WTC11 (cell line): Measurements from ENCODE around the gene LTBP3. TPM values are rescaled to one million over a fixed set of nuclear protein-coding genes. Genes with fewer than 3 reads are reported as not detected.

Experiments
- ATF1 ChIP-seq: sonication (generic); formaldehyde crosslinking; IDR thresholded peaks from 2 replicates; pipeline ENCODE4 v1.8.1; 2023; ENCODE audit warnings: mild to moderate bottlenecking, moderate library complexity, missing genetic modification reagents
- CREB1 ChIP-seq: sonication (generic); formaldehyde crosslinking; IDR thresholded peaks from 2 replicates; pipeline ENCODE4 v1.8.0; 2023; ENCODE audit warnings: mild to moderate bottlenecking, missing genetic modification reagents
- ESRRA ChIP-seq: sonication (generic); formaldehyde crosslinking; IDR thresholded peaks from 2 replicates; pipeline ENCODE4 v1.8.1; 2022; ENCODE audit warnings: mild to moderate bottlenecking, missing genetic modification reagents, borderline replicate concordance
- FOXJ3 ChIP-seq: sonication (generic); formaldehyde crosslinking; IDR thresholded peaks from 2 replicates; pipeline ENCODE4 v1.9.0; 2021; ENCODE audit warnings: missing genetic modification reagents, mild to moderate bottlenecking, borderline replicate concordance
- FOXP1 ChIP-seq: sonication (generic); formaldehyde crosslinking; IDR thresholded peaks from 2 replicates; pipeline ENCODE4 v1.8.0; 2022; ENCODE audit warnings: missing genetic modification reagents, mild to moderate bottlenecking, moderate library complexity, borderline replicate concordance
- GTF2I ChIP-seq: fragments of 250-450 bp; sonication (Bioruptor Pico); conservative IDR thresholded peaks from 2 replicates; pipeline ENCODE4 v1.4.0; 2021; ENCODE audit warnings: mild to moderate bottlenecking
- HMGA2 ChIP-seq: fragments of 250-450 bp; sonication (Bioruptor Pico); IDR thresholded peaks from 2 replicates; pipeline ENCODE4 v1.4.0; 2021; ENCODE audit warnings: mild to moderate bottlenecking, moderate library complexity
- JAZF1 ChIP-seq: fragments of 250-450 bp; sonication (Bioruptor Pico); IDR thresholded peaks from 2 replicates; pipeline ENCODE4 v1.9.0; 2021; ENCODE audit warnings: moderate library complexity, mild to moderate bottlenecking, inconsistent platforms
- JUN ChIP-seq: sonication (generic); formaldehyde crosslinking; IDR thresholded peaks from 2 replicates; pipeline ENCODE4 v1.8.0; 2023; ENCODE audit warnings: mild to moderate bottlenecking, missing genetic modification reagents
- MYBL2 ChIP-seq: sonication (generic); formaldehyde crosslinking; IDR thresholded peaks from 2 replicates; pipeline ENCODE4 v1.8.1; 2023; ENCODE audit warnings: mild to moderate bottlenecking, moderate library complexity, missing genetic modification reagents
- NR1H2 ChIP-seq: sonication (generic); formaldehyde crosslinking; IDR thresholded peaks from 2 replicates; pipeline ENCODE4 v1.9.0; 2021; ENCODE audit warnings: mild to moderate bottlenecking, moderate library complexity, missing genetic modification reagents
- RELA ChIP-seq: sonication (generic); formaldehyde crosslinking; IDR thresholded peaks from 2 replicates; pipeline ENCODE4 v1.8.1; 2022; ENCODE audit warnings: missing genetic modification reagents, mild to moderate bottlenecking, borderline replicate concordance
- RORB ChIP-seq: fragments of 250-450 bp; sonication (Bioruptor Pico); IDR thresholded peaks from 2 replicates; pipeline ENCODE4 v1.9.0; 2021; ENCODE audit warnings: mild to moderate bottlenecking
- SMAD4 ChIP-seq: sonication (generic); formaldehyde crosslinking; IDR thresholded peaks from 2 replicates; pipeline ENCODE4 v1.8.0; 2022; ENCODE audit warnings: mild to moderate bottlenecking, missing genetic modification reagents
- TEAD1 ChIP-seq: sonication (generic); formaldehyde crosslinking; IDR thresholded peaks from 2 replicates; pipeline ENCODE4 v1.8.0; 2022; ENCODE audit warnings: mild to moderate bottlenecking, missing genetic modification reagents
- TEAD4 ChIP-seq: sonication (generic); formaldehyde crosslinking; IDR thresholded peaks from 2 replicates; pipeline ENCODE4 v1.8.0; 2022; ENCODE audit warnings: mild to moderate bottlenecking, missing genetic modification reagents
- TP53 ChIP-seq: sonication (generic); formaldehyde crosslinking; IDR thresholded peaks from 2 replicates; pipeline ENCODE4 v1.8.1; 2023; ENCODE audit warnings: mild to moderate bottlenecking, missing genetic modification reagents
- ZNF138 ChIP-seq: sonication (generic); formaldehyde crosslinking; conservative IDR thresholded peaks from 2 replicates; pipeline ENCODE4 v1.8.1; 2022; ENCODE audit warnings: mild to moderate bottlenecking, moderate library complexity, missing genetic modification reagents
- ZNF416 ChIP-seq: fragments of 250-450 bp; sonication (Bioruptor Pico); IDR thresholded peaks from 2 replicates; pipeline ENCODE4 v1.9.0; 2021; ENCODE audit warnings: mild to moderate bottlenecking, inconsistent platforms
- total RNA-seq: library from RNA; stranded (reverse); gene quantifications from 3 replicates; pipeline ENCODE4 v1.2.3, GENCODE V29; 2021
- TF ChIP-seq, protein P1 (sequence below): sonication (generic); formaldehyde crosslinking; IDR thresholded peaks from 2 replicates; pipeline ENCODE4 v1.8.0; 2022; ENCODE audit warnings: mild to moderate bottlenecking, missing genetic modification reagents
- TF ChIP-seq, protein P2 (sequence below): fragments of 250-450 bp; sonication (Bioruptor Pico); IDR thresholded peaks from 2 replicates; pipeline ENCODE4 v2.1.2; 2022; ENCODE audit warnings: mild to moderate bottlenecking, moderate library complexity
- TF ChIP-seq, protein P3 (sequence below): sonication (generic); formaldehyde crosslinking; IDR thresholded peaks from 2 replicates; pipeline ENCODE4 v1.8.1; 2023; ENCODE audit warnings: mild to moderate bottlenecking, missing genetic modification reagents, moderate library complexity
- TF ChIP-seq, protein P4 (sequence below): sonication (generic); formaldehyde crosslinking; IDR thresholded peaks from 2 replicates; pipeline ENCODE4 v1.8.0; 2023; ENCODE audit warnings: missing genetic modification reagents, mild to moderate bottlenecking, borderline replicate concordance
- TF ChIP-seq, protein P5 (sequence below): sonication (generic); formaldehyde crosslinking; IDR thresholded peaks from 2 replicates; pipeline ENCODE4 v1.8.1; 2023; ENCODE audit warnings: mild to moderate bottlenecking, missing genetic modification reagents, moderate library complexity
- TF ChIP-seq, protein P6 (sequence below): sonication (generic); formaldehyde crosslinking; IDR thresholded peaks from 2 replicates; pipeline ENCODE4 v1.8.1; 2023; ENCODE audit warnings: mild to moderate bottlenecking, missing genetic modification reagents
- TF ChIP-seq, protein P7 (sequence below): sonication (generic); formaldehyde crosslinking; IDR thresholded peaks from 2 replicates; pipeline ENCODE4 v1.8.1; 2022; ENCODE audit warnings: mild to moderate bottlenecking, moderate library complexity, missing genetic modification reagents
- TF ChIP-seq, protein P8 (sequence below): sonication (generic); formaldehyde crosslinking; IDR thresholded peaks from 2 replicates; pipeline ENCODE4 v1.8.0; 2022; ENCODE audit warnings: mild to moderate bottlenecking, missing genetic modification reagents

The LTBP3 gene
- total RNA-seq, 1 experiment from 2014 or later = 20.7 TPM

DNA sequence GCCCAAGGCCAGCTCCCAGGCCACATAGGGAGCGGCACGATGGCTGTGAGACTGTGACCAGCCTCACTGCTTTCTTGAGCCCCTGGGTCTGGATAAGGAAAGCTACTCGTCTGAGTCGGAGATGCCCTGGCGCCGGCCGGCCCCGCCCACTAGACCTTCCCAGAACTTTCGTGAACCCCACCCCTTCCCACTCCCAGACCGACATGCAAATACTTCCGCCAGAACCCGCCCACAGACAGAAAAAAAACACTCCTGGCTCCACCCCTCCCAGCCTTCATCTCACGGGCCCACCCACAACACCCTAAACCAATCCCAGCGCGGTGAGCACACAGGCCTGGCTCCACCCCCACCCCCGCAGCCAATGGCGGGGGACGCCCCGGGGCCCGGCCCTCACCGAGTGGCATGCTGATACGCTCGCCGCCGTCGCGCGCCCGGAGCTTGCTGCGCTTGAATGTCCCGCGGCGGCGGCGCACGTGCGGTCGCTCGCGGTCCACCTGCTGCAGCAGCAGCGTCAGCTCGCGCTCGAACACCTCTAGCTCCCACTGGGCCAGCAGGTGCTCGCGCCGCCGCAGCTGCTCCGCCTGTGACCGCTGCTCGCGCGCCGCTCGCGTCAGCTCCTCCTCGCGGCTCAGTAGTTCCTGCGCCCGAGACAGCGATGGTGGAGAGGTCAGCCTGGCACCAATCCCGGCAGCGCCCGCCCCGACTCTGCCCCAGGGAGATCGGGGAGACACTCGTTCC is 48.9 kb upstream of the LTBP3 start (continued):
- peak; percentile 98 for TF ChIP-seq ATF1 (CRISPR knock-in tag)
- peak; percentile 98 for TF ChIP-seq ZNF138 (CRISPR knock-in tag)
- peak; percentile 90 for TF ChIP-seq TEAD4 (CRISPR knock-in tag)
- TF ChIP-seq, protein P1, sequence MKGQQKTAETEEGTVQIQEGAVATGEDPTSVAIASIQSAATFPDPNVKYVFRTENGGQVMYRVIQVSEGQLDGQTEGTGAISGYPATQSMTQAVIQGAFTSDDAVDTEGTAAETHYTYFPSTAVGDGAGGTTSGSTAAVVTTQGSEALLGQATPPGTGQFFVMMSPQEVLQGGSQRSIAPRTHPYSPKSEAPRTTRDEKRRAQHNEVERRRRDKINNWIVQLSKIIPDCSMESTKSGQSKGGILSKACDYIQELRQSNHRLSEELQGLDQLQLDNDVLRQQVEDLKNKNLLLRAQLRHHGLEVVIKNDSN (CRISPR knock-in tag) = peak; percentile 88
- no peak for TF ChIP-seq ZNF416 (CRISPR knock-in tag)
- 0 out of 2 replicates have a peak, but pooled peaks have one; percentile 40 for TF ChIP-seq FOXJ3 (CRISPR knock-in tag)
- peak; percentile 99 for TF ChIP-seq FOXP1 (CRISPR knock-in tag)
- TF ChIP-seq, protein P2, sequence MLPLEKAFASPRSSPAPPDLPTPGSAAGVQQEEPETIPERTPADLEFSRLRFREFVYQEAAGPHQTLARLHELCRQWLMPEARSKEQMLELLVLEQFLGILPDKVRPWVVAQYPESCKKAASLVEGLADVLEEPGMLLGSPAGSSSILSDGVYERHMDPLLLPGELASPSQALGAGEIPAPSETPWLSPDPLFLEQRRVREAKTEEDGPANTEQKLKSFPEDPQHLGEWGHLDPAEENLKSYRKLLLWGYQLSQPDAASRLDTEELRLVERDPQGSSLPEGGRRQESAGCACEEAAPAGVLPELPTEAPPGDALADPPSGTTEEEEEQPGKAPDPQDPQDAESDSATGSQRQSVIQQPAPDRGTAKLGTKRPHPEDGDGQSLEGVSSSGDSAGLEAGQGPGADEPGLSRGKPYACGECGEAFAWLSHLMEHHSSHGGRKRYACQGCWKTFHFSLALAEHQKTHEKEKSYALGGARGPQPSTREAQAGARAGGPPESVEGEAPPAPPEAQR (CRISPR knock-in tag) = no peak
- 0 out of 2 replicates have a peak, but pooled peaks have one; percentile 20 for TF ChIP-seq SMAD4 (CRISPR knock-in tag)
- no peak for TF ChIP-seq RORB (CRISPR knock-in tag)
- peak; percentile 98 for TF ChIP-seq CREB1 (CRISPR knock-in tag)
- TF ChIP-seq, protein P3, sequence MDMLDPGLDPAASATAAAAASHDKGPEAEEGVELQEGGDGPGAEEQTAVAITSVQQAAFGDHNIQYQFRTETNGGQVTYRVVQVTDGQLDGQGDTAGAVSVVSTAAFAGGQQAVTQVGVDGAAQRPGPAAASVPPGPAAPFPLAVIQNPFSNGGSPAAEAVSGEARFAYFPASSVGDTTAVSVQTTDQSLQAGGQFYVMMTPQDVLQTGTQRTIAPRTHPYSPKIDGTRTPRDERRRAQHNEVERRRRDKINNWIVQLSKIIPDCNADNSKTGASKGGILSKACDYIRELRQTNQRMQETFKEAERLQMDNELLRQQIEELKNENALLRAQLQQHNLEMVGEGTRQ (CRISPR knock-in tag) = peak; percentile 67
- TF ChIP-seq, protein P4, sequence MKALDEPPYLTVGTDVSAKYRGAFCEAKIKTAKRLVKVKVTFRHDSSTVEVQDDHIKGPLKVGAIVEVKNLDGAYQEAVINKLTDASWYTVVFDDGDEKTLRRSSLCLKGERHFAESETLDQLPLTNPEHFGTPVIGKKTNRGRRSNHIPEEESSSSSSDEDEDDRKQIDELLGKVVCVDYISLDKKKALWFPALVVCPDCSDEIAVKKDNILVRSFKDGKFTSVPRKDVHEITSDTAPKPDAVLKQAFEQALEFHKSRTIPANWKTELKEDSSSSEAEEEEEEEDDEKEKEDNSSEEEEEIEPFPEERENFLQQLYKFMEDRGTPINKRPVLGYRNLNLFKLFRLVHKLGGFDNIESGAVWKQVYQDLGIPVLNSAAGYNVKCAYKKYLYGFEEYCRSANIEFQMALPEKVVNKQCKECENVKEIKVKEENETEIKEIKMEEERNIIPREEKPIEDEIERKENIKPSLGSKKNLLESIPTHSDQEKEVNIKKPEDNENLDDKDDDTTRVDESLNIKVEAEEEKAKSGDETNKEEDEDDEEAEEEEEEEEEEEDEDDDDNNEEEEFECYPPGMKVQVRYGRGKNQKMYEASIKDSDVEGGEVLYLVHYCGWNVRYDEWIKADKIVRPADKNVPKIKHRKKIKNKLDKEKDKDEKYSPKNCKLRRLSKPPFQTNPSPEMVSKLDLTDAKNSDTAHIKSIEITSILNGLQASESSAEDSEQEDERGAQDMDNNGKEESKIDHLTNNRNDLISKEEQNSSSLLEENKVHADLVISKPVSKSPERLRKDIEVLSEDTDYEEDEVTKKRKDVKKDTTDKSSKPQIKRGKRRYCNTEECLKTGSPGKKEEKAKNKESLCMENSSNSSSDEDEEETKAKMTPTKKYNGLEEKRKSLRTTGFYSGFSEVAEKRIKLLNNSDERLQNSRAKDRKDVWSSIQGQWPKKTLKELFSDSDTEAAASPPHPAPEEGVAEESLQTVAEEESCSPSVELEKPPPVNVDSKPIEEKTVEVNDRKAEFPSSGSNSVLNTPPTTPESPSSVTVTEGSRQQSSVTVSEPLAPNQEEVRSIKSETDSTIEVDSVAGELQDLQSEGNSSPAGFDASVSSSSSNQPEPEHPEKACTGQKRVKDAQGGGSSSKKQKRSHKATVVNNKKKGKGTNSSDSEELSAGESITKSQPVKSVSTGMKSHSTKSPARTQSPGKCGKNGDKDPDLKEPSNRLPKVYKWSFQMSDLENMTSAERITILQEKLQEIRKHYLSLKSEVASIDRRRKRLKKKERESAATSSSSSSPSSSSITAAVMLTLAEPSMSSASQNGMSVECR (CRISPR knock-in tag) = peak; percentile 98
- peak; percentile 99 for TF ChIP-seq TEAD1 (CRISPR knock-in tag)
- no peak for TF ChIP-seq GTF2I (CRISPR knock-in tag)
- TF ChIP-seq MYBL2 (CRISPR knock-in tag) = peak; percentile 99
- TF ChIP-seq, protein P5, sequence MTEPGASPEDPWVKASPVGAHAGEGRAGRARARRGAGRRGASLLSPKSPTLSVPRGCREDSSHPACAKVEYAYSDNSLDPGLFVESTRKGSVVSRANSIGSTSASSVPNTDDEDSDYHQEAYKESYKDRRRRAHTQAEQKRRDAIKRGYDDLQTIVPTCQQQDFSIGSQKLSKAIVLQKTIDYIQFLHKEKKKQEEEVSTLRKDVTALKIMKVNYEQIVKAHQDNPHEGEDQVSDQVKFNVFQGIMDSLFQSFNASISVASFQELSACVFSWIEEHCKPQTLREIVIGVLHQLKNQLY (CRISPR knock-in tag) = peak; percentile 98
- TF ChIP-seq, protein P6, sequence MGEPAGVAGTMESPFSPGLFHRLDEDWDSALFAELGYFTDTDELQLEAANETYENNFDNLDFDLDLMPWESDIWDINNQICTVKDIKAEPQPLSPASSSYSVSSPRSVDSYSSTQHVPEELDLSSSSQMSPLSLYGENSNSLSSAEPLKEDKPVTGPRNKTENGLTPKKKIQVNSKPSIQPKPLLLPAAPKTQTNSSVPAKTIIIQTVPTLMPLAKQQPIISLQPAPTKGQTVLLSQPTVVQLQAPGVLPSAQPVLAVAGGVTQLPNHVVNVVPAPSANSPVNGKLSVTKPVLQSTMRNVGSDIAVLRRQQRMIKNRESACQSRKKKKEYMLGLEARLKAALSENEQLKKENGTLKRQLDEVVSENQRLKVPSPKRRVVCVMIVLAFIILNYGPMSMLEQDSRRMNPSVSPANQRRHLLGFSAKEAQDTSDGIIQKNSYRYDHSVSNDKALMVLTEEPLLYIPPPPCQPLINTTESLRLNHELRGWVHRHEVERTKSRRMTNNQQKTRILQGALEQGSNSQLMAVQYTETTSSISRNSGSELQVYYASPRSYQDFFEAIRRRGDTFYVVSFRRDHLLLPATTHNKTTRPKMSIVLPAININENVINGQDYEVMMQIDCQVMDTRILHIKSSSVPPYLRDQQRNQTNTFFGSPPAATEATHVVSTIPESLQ = 0 out of 2 replicates have a peak, but pooled peaks have one; percentile 68
- no peak for TF ChIP-seq HMGA2 (CRISPR knock-in tag)
- TF ChIP-seq JUN = peak; percentile 97
- peak; percentile 98 for TF ChIP-seq ESRRA (CRISPR knock-in tag)
- 0 out of 2 replicates have a peak, but pooled peaks have one; percentile 49 for TF ChIP-seq NR1H2 (CRISPR knock-in tag)
- TF ChIP-seq JAZF1 (CRISPR knock-in tag) = no peak
- peak; percentile 99 for TF ChIP-seq TP53
- peak; percentile 99 for TF ChIP-seq RELA (CRISPR knock-in tag)
- TF ChIP-seq, protein P7, sequence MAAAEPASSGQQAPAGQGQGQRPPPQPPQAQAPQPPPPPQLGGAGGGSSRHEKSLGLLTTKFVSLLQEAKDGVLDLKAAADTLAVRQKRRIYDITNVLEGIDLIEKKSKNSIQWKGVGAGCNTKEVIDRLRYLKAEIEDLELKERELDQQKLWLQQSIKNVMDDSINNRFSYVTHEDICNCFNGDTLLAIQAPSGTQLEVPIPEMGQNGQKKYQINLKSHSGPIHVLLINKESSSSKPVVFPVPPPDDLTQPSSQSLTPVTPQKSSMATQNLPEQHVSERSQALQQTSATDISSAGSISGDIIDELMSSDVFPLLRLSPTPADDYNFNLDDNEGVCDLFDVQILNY = peak; percentile 98
- TF ChIP-seq, protein P8, sequence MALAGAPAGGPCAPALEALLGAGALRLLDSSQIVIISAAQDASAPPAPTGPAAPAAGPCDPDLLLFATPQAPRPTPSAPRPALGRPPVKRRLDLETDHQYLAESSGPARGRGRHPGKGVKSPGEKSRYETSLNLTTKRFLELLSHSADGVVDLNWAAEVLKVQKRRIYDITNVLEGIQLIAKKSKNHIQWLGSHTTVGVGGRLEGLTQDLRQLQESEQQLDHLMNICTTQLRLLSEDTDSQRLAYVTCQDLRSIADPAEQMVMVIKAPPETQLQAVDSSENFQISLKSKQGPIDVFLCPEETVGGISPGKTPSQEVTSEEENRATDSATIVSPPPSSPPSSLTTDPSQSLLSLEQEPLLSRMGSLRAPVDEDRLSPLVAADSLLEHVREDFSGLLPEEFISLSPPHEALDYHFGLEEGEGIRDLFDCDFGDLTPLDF = peak; percentile 97
